CD4-positive, alpha-beta T cell treated with Interleukin-15 for 1 hour (primary cell): ENCODE measurements around the gene DENND1C.
"Not testable (repeated sequence)": the region's sequence is repeated elsewhere in the genome, so short reads cannot be mapped to it uniquely, and the experiment has no call there.

ENCODE experiments used
- DNase-seq: peaks from one replicate; pipeline ENCODE4 v3.0.0-alpha.2; 2020

DENND1C gene

GRCh38 chr19:6481541-6482342 lies at the start of gene DENND1C:
TSS of gene DENND1C (minus strand) at chr19:6481787. CDS start at chr19:6481695, 92 bp downstream.
- peak; percentile 81 for DNase-seq

- DNase-seq: peak; percentile 83
Measured at GRCh38 chr19:6530386-6531162, 49.0 kb upstream of the DENND1C start, which contains the start of gene TNFSF9. TSS of gene TNFSF9 (plus strand) at chr19:6531026. CDS start at chr19:6531037, 11 bp downstream.

- no peak for DNase-seq
Measured at GRCh38 chr19:6529937-6530385, 48.4 kb upstream of the DENND1C start.

GRCh38 chr19:6529351-6529750 lies 47.8 kb upstream of the DENND1C start:
- DNase-seq: no peak

GRCh38 chr19:6528544-6529121 lies 47.0 kb upstream of the DENND1C start:
- peak; percentile 57 for DNase-seq

- peak; percentile 51 for DNase-seq
Measured at GRCh38 chr19:6527893-6528543, 46.4 kb upstream of the DENND1C start.

GRCh38 chr19:6524311-6524710 lies 42.7 kb upstream of the DENND1C start:
- DNase-seq: no peak

GRCh38 chr19:6522712-6523111 lies 41.1 kb upstream of the DENND1C start:
- DNase-seq: no peak

- peak; percentile 80 for DNase-seq
Measured at GRCh38 chr19:6521718-6522646, 40.4 kb upstream of the DENND1C start.

GRCh38 chr19:6519289-6519688 lies 37.7 kb upstream of the DENND1C start:
- no peak for DNase-seq

- DNase-seq: no peak
Measured at GRCh38 chr19:6518145-6518911, 36.7 kb upstream of the DENND1C start.

GRCh38 chr19:6516659-6517291 lies 35.2 kb upstream of the DENND1C start:
- DNase-seq: peak; percentile 86

- DNase-seq: peak; percentile 82
Measured at GRCh38 chr19:6516018-6516658, 34.6 kb upstream of the DENND1C start.

- no peak for DNase-seq
Measured at GRCh38 chr19:6514926-6515544, 33.4 kb upstream of the DENND1C start.

- no peak for DNase-seq
Measured at GRCh38 chr19:6514089-6514488, 32.5 kb upstream of the DENND1C start.

GRCh38 chr19:6510618-6511017 lies 29.0 kb upstream of the DENND1C start:
- no peak for DNase-seq

GRCh38 chr19:6509118-6509971 lies 27.8 kb upstream of the DENND1C start:
- DNase-seq: no peak

- DNase-seq: not testable (repeated sequence)
Measured at GRCh38 chr19:6508028-6508771, 26.6 kb upstream of the DENND1C start.
